Ishikawa (cell line): ENCODE data around the gene NKX2-1.

Experiments used
- CEBPB ChIP-seq: IDR thresholded peaks from 2 replicates; pipeline ENCODE4 v1.6.1; 2012
- CREB1 ChIP-seq: IDR thresholded peaks from 2 replicates; pipeline ENCODE4 v1.6.1; 2012; ENCODE audit warnings: low read depth
- EGR1 ChIP-seq: IDR thresholded peaks from 2 replicates; pipeline ENCODE4 v1.6.1; 2012
- EP300 ChIP-seq: IDR thresholded peaks from 2 replicates; pipeline ENCODE4 v1.6.1; 2012; ENCODE audit warnings: borderline replicate concordance
- FOXM1 ChIP-seq: IDR thresholded peaks from 2 replicates; pipeline ENCODE4 v1.6.1; 2012; ENCODE audit warnings: low read depth, borderline replicate concordance
- MAX ChIP-seq: IDR thresholded peaks from 2 replicates; pipeline ENCODE4 v1.6.1; 2012
- NFIC ChIP-seq: IDR thresholded peaks from 2 replicates; pipeline ENCODE4 v1.6.1; 2012
- RAD21 ChIP-seq: IDR thresholded peaks from 2 replicates; pipeline ENCODE4 v1.6.1; 2012; ENCODE audit warnings: low read depth
- REST ChIP-seq: IDR thresholded peaks from 2 replicates; pipeline ENCODE4 v1.6.1; 2012; ENCODE audit warnings: low read depth, mild to moderate bottlenecking
- TAF1 ChIP-seq: IDR thresholded peaks from 2 replicates; pipeline ENCODE4 v1.6.1; 2012; ENCODE audit warnings: low read depth, mild to moderate bottlenecking
- TCF12 ChIP-seq: IDR thresholded peaks from 2 replicates; pipeline ENCODE4 v1.6.1; 2012; ENCODE audit warnings: low read depth
- TEAD4 ChIP-seq: IDR thresholded peaks from 2 replicates; pipeline ENCODE4 v1.6.1; 2012
- USF1 ChIP-seq: IDR thresholded peaks from 2 replicates; pipeline ENCODE4 v1.6.1; 2012
- YY1 ChIP-seq: IDR thresholded peaks from 2 replicates; pipeline ENCODE4 v1.6.1; 2012; ENCODE audit warnings: low read depth
- ZBTB7A ChIP-seq: IDR thresholded peaks from 2 replicates; pipeline ENCODE4 v1.6.1; 2012; ENCODE audit warnings: low read depth

NKX2-1 gene

GRCh38 chr14:36529062-36529461 is 9.0 kb upstream of the NKX2-1 start:
- TF ChIP-seq TEAD4 (no peak), USF1 (no peak), YY1 (no peak), RAD21 (no peak), FOXM1 (no peak), MAX (no peak), ZBTB7A (no peak), TAF1 (no peak), NFIC (no peak), EGR1 (no peak), EP300 (no peak), TCF12 (no peak), CREB1 (no peak), REST (no peak)

GRCh38 chr14:36525746-36526099 is 5.7 kb upstream of the NKX2-1 start:
- no peak for TF ChIP-seq EP300
- TF ChIP-seq CEBPB = no peak
- no peak for TF ChIP-seq TAF1
- no peak for TF ChIP-seq CREB1
- no peak for TF ChIP-seq YY1
- no peak for TF ChIP-seq RAD21
- no peak for TF ChIP-seq EGR1

GRCh38 chr14:36524874-36525745 is 5.1 kb upstream of the NKX2-1 start:
- TF ChIP-seq RAD21 = peak; percentile 59
- no peak for TF ChIP-seq EP300

- TF ChIP-seq NFIC (no peak), TAF1 (no peak), YY1 (no peak), RAD21 (no peak), EGR1 (no peak), FOXM1 (no peak), ZBTB7A (no peak), CEBPB (no peak), USF1 (no peak), CREB1 (no peak), MAX (no peak), TCF12 (no peak), EP300 (no peak), REST (no peak), TEAD4 (no peak)
These were observed 4.3 kb upstream of the NKX2-1 start for GRCh38 chr14:36524220-36524837.

GRCh38 chr14:36522972-36523715 is 3.1 kb upstream of the NKX2-1 start:
- no peak for TF ChIP-seq ZBTB7A
- no peak for TF ChIP-seq CREB1
- no peak for TF ChIP-seq YY1
- no peak for TF ChIP-seq RAD21
- no peak for TF ChIP-seq TCF12
- no peak for TF ChIP-seq USF1
- TF ChIP-seq EP300 = no peak
- TF ChIP-seq TEAD4 = no peak
- TF ChIP-seq REST = no peak
- no peak for TF ChIP-seq NFIC
- no peak for TF ChIP-seq TAF1
- no peak for TF ChIP-seq MAX
- no peak for TF ChIP-seq EGR1
- TF ChIP-seq FOXM1 = no peak
